ENCODE data around the gene OR2A2.

The OR2A2 gene

GRCh38 chr7:144109283-144109682, at the start of gene OR2A2:
OR2A2 (plus strand) TSS chr7:144109583; CDS start chr7:144109583, 0 bp downstream.
- DNase-seq (ENCODE audit: insufficient read length, low spot score) (no peak), FAIRE-seq (no peak)
- no peak for TF ChIP-seq CTCF (IDR thresholded peaks at IDR 0.05; ENCODE audit: insufficient read depth, missing control alignments)

GRCh38 chr7:144063710-144064109, 45.7 kb upstream of the OR2A2 start:
- DNase-seq (ENCODE audit: insufficient read length, low spot score) (no peak), FAIRE-seq (no peak)
- peak; percentile 14 for TF ChIP-seq CTCF (IDR thresholded peaks at IDR 0.05; ENCODE audit: insufficient read depth, missing control alignments)

- DNase-seq (ENCODE audit: insufficient read length, low spot score) = no peak
- FAIRE-seq = no peak
- no peak for TF ChIP-seq CTCF (IDR thresholded peaks at IDR 0.05; ENCODE audit: insufficient read depth, missing control alignments)
Observed at GRCh38 chr7:144069511-144069910, 39.9 kb upstream of the OR2A2 start, which contains the start of gene OR2A25. OR2A25 (plus strand) TSS chr7:144069811; CDS start chr7:144074220, 4,409 bp downstream.

GRCh38 chr7:144069953-144070352, 39.4 kb upstream of the OR2A2 start:
- TF ChIP-seq CTCF (IDR thresholded peaks at IDR 0.05; ENCODE audit: insufficient read depth, missing control alignments) = no peak
- DNase-seq (ENCODE audit: insufficient read length, low spot score) (no peak), FAIRE-seq (no peak)

GRCh38 chr7:144074374-144074773, 35.0 kb upstream of the OR2A2 start:
- FAIRE-seq = no peak
- DNase-seq (ENCODE audit: insufficient read length, low spot score) = no peak
- TF ChIP-seq CTCF (IDR thresholded peaks at IDR 0.05; ENCODE audit: insufficient read depth, missing control alignments) = no peak

- no peak for TF ChIP-seq CTCF (IDR thresholded peaks at IDR 0.05; ENCODE audit: insufficient read depth, missing control alignments)
- no peak for FAIRE-seq
- DNase-seq (ENCODE audit: insufficient read length, low spot score) = no peak
Observed at GRCh38 chr7:144085978-144086377, 23.4 kb upstream of the OR2A2 start, which contains the start of gene OR2A12. OR2A12 (plus strand) TSS chr7:144086278; CDS start chr7:144095108, 8,830 bp downstream.

GRCh38 chr7:144086730-144087129, 22.7 kb upstream of the OR2A2 start:
- TF ChIP-seq CTCF (IDR thresholded peaks at IDR 0.05; ENCODE audit: insufficient read depth, missing control alignments) = no peak
- DNase-seq (ENCODE audit: insufficient read length, low spot score) (no peak), FAIRE-seq (no peak)

All from D721Med (cell line).